Mesangial cell (primary cell): ENCODE results near the gene TMEM151B. TPM values are rescaled to one million over a fixed set of nuclear protein-coding genes. Genes with fewer than 3 reads are reported as not detected.

Experiments used
- total RNA-seq: library from RNA; depleted of rRNA; stranded (reverse); fragments of >200 nt; gene quantifications from 2 replicates; pipeline ENCODE4 v1.2.3, GENCODE V29; 2015

TMEM151B gene
- not detected in 2 replicates for total RNA-seq

GRCh38 chr6:44269921-44270525 is at the start of gene TMEM151B:
Gene TMEM151B, plus strand, starts transcription at chr6:44270450. Its CDS starts 293 bp downstream, at chr6:44270743.

GRCh38 chr6:44223319-44224028 is 46.8 kb upstream of the TMEM151B start, which contains the start of gene SLC29A1:
Gene SLC29A1, plus strand, starts transcription at chr6:44223595. Its CDS starts 3,719 bp downstream, at chr6:44227314.

GRCh38 chr6:44246663-44247337 is 23.4 kb upstream of the TMEM151B start, which contains the start of gene HSP90AB1:
Gene HSP90AB1, plus strand, starts transcription at chr6:44247101. Its CDS starts 1,529 bp downstream, at chr6:44248630.

GRCh38 chr6:44257025-44257752 is 13.1 kb upstream of the TMEM151B start, which contains the start of gene SLC35B2:
Gene SLC35B2, minus strand, starts transcription at chr6:44257528. Its CDS starts 118 bp downstream, at chr6:44257410.

GRCh38 chr6:44265007-44265721 is 5.1 kb upstream of the TMEM151B start, which contains the start of gene NFKBIE:
Gene NFKBIE, minus strand, starts transcription at chr6:44265551. Its CDS starts 205 bp downstream, at chr6:44265346.

GRCh38 chr6:44312901-44313788 is 42.9 kb downstream of the TMEM151B start, which contains the start of gene AARS2:
Gene AARS2, minus strand, starts transcription at chr6:44313347. Its CDS starts 24 bp downstream, at chr6:44313323.

GRCh38 chr6:44342489-44342888 is 72.2 kb downstream of the TMEM151B start, which contains the start of gene SPATS1:
Gene SPATS1, plus strand, starts transcription at chr6:44342650. Its CDS starts 446 bp downstream, at chr6:44343096.

Other genes with a start within 250 kb of the TMEM151B start
- 75.9 and 98.7 TPM in 2 replicates for gene MRPL14, start 143.0 kb upstream of the TMEM151B start, total RNA-seq
- gene TMEM63B, start 142.9 kb upstream of the TMEM151B start, total RNA-seq, result 35.7 and 54.4 TPM in 2 replicates
- 0.25 TPM in 1 of 2 replicates, not detected in the other for gene CAPN11, start 111.6 kb upstream of the TMEM151B start, total RNA-seq
- 0.25 TPM in 1 of 2 replicates, not detected in the other for gene MYMX, start 53.5 kb upstream of the TMEM151B start, total RNA-seq
- gene SLC29A1, start 46.9 kb upstream of the TMEM151B start, total RNA-seq, result 121 and 145 TPM in 2 replicates
- 524 and 1,003 TPM in 2 replicates for gene HSP90AB1, start 23.3 kb upstream of the TMEM151B start, total RNA-seq
- gene SLC35B2, start 12.9 kb upstream of the TMEM151B start, total RNA-seq, result 81.0 and 93.4 TPM in 2 replicates
- gene NFKBIE, start 4.9 kb upstream of the TMEM151B start, total RNA-seq, result 24.3 and 25.4 TPM in 2 replicates
- gene AARS2, start 42.9 kb downstream of the TMEM151B start, total RNA-seq, result 11.3 and 14.8 TPM in 2 replicates
- not detected in 2 replicates for gene SPATS1, start 72.2 kb downstream of the TMEM151B start, total RNA-seq
- 7.4 and 11.9 TPM in 2 replicates for gene CDC5L, start 117.3 kb downstream of the TMEM151B start, total RNA-seq